ENCODE measurements around the gene CNTNAP5. TPM values are rescaled to one million over a fixed set of nuclear protein-coding genes. Genes with fewer than 3 reads are reported as not detected.

The CNTNAP5 gene
- total and polyA plus RNA-seq, 2 of the 13 experiments (the other 11 are each of a cell fraction or from before 2014, with no cell fraction given), result not detected

DNA sequence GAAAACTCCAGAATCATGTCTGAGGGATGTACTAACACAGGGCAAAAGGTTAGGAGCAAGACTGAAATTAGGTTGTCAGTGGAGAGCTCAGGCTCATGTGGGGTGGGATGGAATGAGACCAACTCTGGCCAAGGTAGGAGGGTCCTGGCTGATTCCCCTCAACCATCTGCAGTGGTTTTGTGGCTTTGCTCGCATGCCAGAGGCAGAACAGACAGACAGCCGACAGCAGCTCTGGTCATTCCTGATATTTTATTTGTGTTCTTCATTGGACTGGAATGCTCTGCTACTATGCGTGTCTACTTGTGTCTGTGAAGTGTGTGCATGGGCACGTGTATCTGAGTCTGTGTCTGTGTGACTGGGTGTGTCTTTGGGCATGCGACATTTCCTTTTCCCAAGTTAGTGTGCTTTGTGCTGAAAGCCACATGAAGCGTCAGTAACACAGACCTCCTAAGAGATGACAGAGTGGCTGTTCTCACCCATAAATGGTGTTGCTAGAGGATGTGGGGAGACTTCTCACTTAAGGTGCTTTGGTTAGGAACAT is 239.5 kb downstream of the CNTNAP5 start:
- Histone ChIP-seq H2AFZ (ENCODE audit: low read length) (no peak overlapping the region), H4K20me1 (ENCODE audit: insufficient read depth, low read length) (no peaks in the 10 kb centered on the region), H3K4me2 (ENCODE audit: low read depth, low read length) (no peak overlapping the region), H3K9me3 (ENCODE audit: low read length) (no peaks in the 10 kb centered on the region), H3K4me3 (replicated peaks in 1 of 3; ENCODE audit: insufficient read depth in 1 of 3, low read depth in 2 of 3, low read length in 3 of 3) (no peak overlapping the region), H3K27me3 (ENCODE audit: control insufficient read depth in 1 of 2, insufficient read depth in 2 of 2, low read length in 2 of 2) (0 out of 5 replicates have a peak, but pooled peaks cover 0 to 6% of the 10 kb centered on the region in 2 experiments), H3K27ac (ENCODE audit: extremely low read length, insufficient read depth, low read length) (no peak overlapping the region), H3K36me3 (replicated peaks in 1 of 2; ENCODE audit: control insufficient read depth in 1 of 2, insufficient read depth in 2 of 2, low read length in 2 of 2) (no peaks in the 10 kb centered on the region), H3K4me1 (ENCODE audit: insufficient read depth, low read length) (no peaks in the 10 kb centered on the region), H3K9ac (ENCODE audit: insufficient read depth, low read depth, low read length) (no peak overlapping the region), H3K79me2 (ENCODE audit: insufficient read depth, low read length) (no peaks in the 10 kb centered on the region)
- DNase-seq (ENCODE audit: low spot score) (no peak), ATAC-seq (no peak), FAIRE-seq (no peak)
- WGBS (ENCODE audit: low lambda C conversion rate), result 0% methylated on average over 6 of the region's 6 CpGs
- CTCF ChIA-PET (ENCODE audit: low intra/inter-chr PET ratio, low total read pairs), result no interaction called here
- intact Hi-C loops (cut with micrococcal nuclease; ENCODE audit: unreplicated experiment), result no loop called here
- POLR2A ChIA-PET, result no interaction called here
- BruUV-seq (replicated peaks), result no TSS peak
- TF ChIP-seq, protein P1, sequence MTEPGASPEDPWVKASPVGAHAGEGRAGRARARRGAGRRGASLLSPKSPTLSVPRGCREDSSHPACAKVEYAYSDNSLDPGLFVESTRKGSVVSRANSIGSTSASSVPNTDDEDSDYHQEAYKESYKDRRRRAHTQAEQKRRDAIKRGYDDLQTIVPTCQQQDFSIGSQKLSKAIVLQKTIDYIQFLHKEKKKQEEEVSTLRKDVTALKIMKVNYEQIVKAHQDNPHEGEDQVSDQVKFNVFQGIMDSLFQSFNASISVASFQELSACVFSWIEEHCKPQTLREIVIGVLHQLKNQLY (CRISPR knock-in tag; IDR thresholded peaks at IDR 0.05), result no peak
- TF ChIP-seq CREB1 (IDR thresholded peaks at IDR 0.05) (no peak), CREB1 (CRISPR knock-in tag; IDR thresholded peaks at IDR 0.05) (no peak), MYNN (CRISPR knock-in tag; IDR thresholded peaks at IDR 0.05; ENCODE audit: low read depth) (no peak), ARID4A (CRISPR knock-in tag; IDR thresholded peaks at IDR 0.05; ENCODE audit: borderline replicate concordance) (no peak), SOX6 (IDR thresholded peaks at IDR 0.05) (no peak), SOX6 (CRISPR knock-in tag; IDR thresholded peaks at IDR 0.05) (no peak), GFI1 (CRISPR knock-in tag; IDR thresholded peaks at IDR 0.05; ENCODE audit: borderline replicate concordance) (no peak)
- in situ Hi-C loops (cut with HindIII; ENCODE audit: extremely low pct_ligation_motif_present, low pct_unique_long_range_greater_than_20kb), result no loop called here
